GM12878 (cell line): ENCODE measurements around the gene PFKM.

Experiments used
- CREB1 ChIP-seq: IDR thresholded peaks from 2 replicates; pipeline ENCODE4 v1.6.1; 2012; ENCODE audit warnings: low read depth, mild to moderate bottlenecking, inconsistent platforms
- FOXM1 ChIP-seq: IDR thresholded peaks from 2 replicates; pipeline ENCODE4 v1.6.1; 2012; ENCODE audit warnings: low read depth, mild to moderate bottlenecking, inconsistent platforms, low read length, moderate library complexity
- JUNB ChIP-seq: IDR thresholded peaks from 2 replicates; pipeline ENCODE4 v1.6.1; 2016; ENCODE audit warnings: antibody characterized with exemption, mild to moderate bottlenecking
- POLR2AphosphoS5 ChIP-seq: IDR thresholded peaks from 2 replicates; pipeline ENCODE4 v1.6.1; 2011; ENCODE audit warnings: mild to moderate bottlenecking, low read length, inconsistent platforms
- ZNF24 ChIP-seq: fragments of 450-650 bp; IDR thresholded peaks from 2 replicates; pipeline ENCODE4 v1.6.1; 2017; ENCODE audit warnings: antibody characterized with exemption, mild to moderate bottlenecking

DNA sequence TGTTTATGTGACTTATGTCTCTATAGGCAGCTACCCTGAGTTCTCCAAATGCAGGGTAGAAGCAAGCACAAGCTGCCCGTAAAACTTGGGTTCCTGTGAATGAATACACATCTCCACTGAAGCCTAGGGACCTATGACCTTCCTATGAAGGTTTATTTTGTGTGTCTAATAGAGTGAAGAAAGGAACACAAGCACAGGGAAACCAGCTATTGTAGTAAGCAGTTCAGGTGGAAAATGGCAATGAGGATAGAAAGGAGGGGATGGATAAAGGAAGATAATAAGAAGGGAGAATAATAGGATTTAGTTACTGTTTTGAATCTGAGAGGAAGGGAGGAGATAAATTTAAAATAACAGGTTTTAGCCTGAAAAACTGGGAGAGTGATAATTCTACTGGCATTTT lies 2.4 kb downstream of the PFKM start:
- TF ChIP-seq CREB1 (no peak), JUNB (no peak), POLR2AphosphoS5 (no peak), FOXM1 (no peak), ZNF24 (no peak)
